ENCODE measurements around the gene TRIM14.

GRCh38 chr9:98161851-98162250, 42.8 kb upstream of the TRIM14 start:
- TF ChIP-seq CTCF (conservative IDR thresholded peaks at IDR 0.05 in 1 of 2, IDR thresholded peaks at IDR 0.05 in 1 of 2; ENCODE audit: extremely low read depth in 1 of 2, insufficient read depth in 1 of 2, low read depth in 1 of 2, low read length in 2 of 2), result no peak
- no peak for TF ChIP-seq EZH2 (IDR thresholded peaks at IDR 0.05; ENCODE audit: borderline replicate concordance, low read length)

Measured in mammary epithelial cell (primary cell).